HepG2 (cell line): ENCODE data around the gene NOP9. TPM values are rescaled to one million over a fixed set of nuclear protein-coding genes. Genes with fewer than 3 reads are reported as not detected.
A peak's percentile ranks its signal among the peaks of the same experiment; 100 is the strongest.

Source experiments
- ARNT2 ChIP-seq: sonication (generic); formaldehyde crosslinking; IDR thresholded peaks from 2 replicates; pipeline ENCODE4 v1.8.0; 2022; ENCODE audit warnings: mild to moderate bottlenecking, low read depth, missing genetic modification reagents, moderate library complexity
- BORCS8-MEF2B ChIP-seq: sonication (generic); formaldehyde crosslinking; IDR thresholded peaks from 2 replicates; pipeline ENCODE4 v1.8.0; 2022; ENCODE audit warnings: mild to moderate bottlenecking, missing genetic modification reagents
- CEBPB ChIP-seq: IDR thresholded peaks from 2 replicates; pipeline ENCODE4 v1.6.1; 2011; ENCODE audit warnings: low read depth, low read length, improper control_type of control experiment, borderline replicate concordance
- ETV6 ChIP-seq: sonication (generic); formaldehyde crosslinking; conservative IDR thresholded peaks from 2 replicates; pipeline ENCODE4 v1.4.0; 2020; ENCODE audit warnings: missing genetic modification reagents
- MIER2 ChIP-seq: IDR thresholded peaks from 2 replicates; pipeline ENCODE4 v1.6.1; 2016; ENCODE audit warnings: missing biosample characterization, missing genetic modification reagents
- SATB2 ChIP-seq: sonication (generic); formaldehyde crosslinking; IDR thresholded peaks from 2 replicates; pipeline ENCODE4 v1.5.0; 2020; ENCODE audit warnings: missing genetic modification reagents
- SNAPC2 ChIP-seq: sonication (generic); formaldehyde crosslinking; IDR thresholded peaks from 2 replicates; pipeline ENCODE4 v1.8.1; 2022; ENCODE audit warnings: mild to moderate bottlenecking, missing genetic modification reagents
- SP1 ChIP-seq, 2 experiments: fragments of 450-650 bp in 1 of 2; sonication (generic) in 1 of 2; formaldehyde crosslinking in 1 of 2; IDR thresholded peaks; 2 replicates each; pipeline versions ENCODE4 v1.4.0 to v1.6.1; 2016 to 2020; ENCODE audit warnings: missing genetic modification reagents in 1 of 2
- SRSF4 ChIP-seq: fragments of 200-400 bp; formaldehyde crosslinking; IDR thresholded peaks from one replicate; pipeline ENCODE4 v1.6.1; 2018; ENCODE audit warnings: mild to moderate bottlenecking, low read depth, low read length, moderate library complexity; ENCODE audit not compliant: poor library complexity, severe bottlenecking
- ZNF274 ChIP-seq: sonication (generic); formaldehyde crosslinking; IDR thresholded peaks from 2 replicates; pipeline ENCODE4 v1.5.1; 2020; ENCODE audit warnings: mild to moderate bottlenecking, missing genetic modification reagents
- ZNF432 ChIP-seq: sonication (generic); formaldehyde crosslinking; IDR thresholded peaks from 2 replicates; pipeline ENCODE4 v1.5.0; 2020; ENCODE audit warnings: missing genetic modification reagents, mild to moderate bottlenecking, borderline replicate concordance
- ZNF570 ChIP-seq: sonication (generic); formaldehyde crosslinking; IDR thresholded peaks from 2 replicates; pipeline ENCODE4 v1.4.0; 2020; ENCODE audit warnings: mild to moderate bottlenecking, missing genetic modification reagents, borderline replicate concordance
- ZNF598 ChIP-seq: sonication (generic); formaldehyde crosslinking; IDR thresholded peaks from 2 replicates; pipeline ENCODE4 v1.5.1; 2020; ENCODE audit warnings: mild to moderate bottlenecking, missing genetic modification reagents, borderline replicate concordance
- ZNF75D ChIP-seq: sonication (generic); formaldehyde crosslinking; IDR thresholded peaks from 2 replicates; pipeline ENCODE4 v1.8.1; 2023; ENCODE audit warnings: missing genetic modification reagents, mild to moderate bottlenecking, borderline replicate concordance
- ZNF850 ChIP-seq: sonication (generic); formaldehyde crosslinking; conservative IDR thresholded peaks from 2 replicates; pipeline ENCODE4 v1.9.0; 2021; ENCODE audit warnings: mild to moderate bottlenecking, missing genetic modification reagents
- polyA plus RNA-seq, 8 experiments: library from polyadenylated mRNA; depleted of rRNA in 3 of 8; stranded (reverse) in 7 of 8; unstranded in 1 of 8; fragments of >200 nt; fragmentation: Illumina TruSeq in 4 of 8; extraction: Trizol in 4 of 8; gene quantifications; 2 replicates each; pipeline versions ENCODE4 v1.2.1 to v1.2.3, GENCODE V29; 2011 to 2016; ENCODE audit warnings: low read depth in 4 of 8, missing spikeins in 1 of 8, mixed read lengths in 1 of 8; ENCODE audit not compliant: insufficient read depth in 1 of 8
- total RNA-seq, 5 experiments: library from RNA; depleted of rRNA; stranded (reverse); fragments of >200 nt; fragmentation: Illumina TruSeq; extraction: Trizol; gene quantifications; 2 replicates each; pipeline ENCODE4 v1.2.3, GENCODE V29; 2016; ENCODE audit warnings: low read depth in 1 of 5
- TF ChIP-seq, protein P1 (sequence below): sonication (generic); formaldehyde crosslinking; IDR thresholded peaks from 2 replicates; pipeline ENCODE4 v1.5.1; 2020; ENCODE audit warnings: missing genetic modification reagents, mild to moderate bottlenecking, borderline replicate concordance
- TF ChIP-seq, protein P2 (sequence below): sonication (generic); formaldehyde crosslinking; conservative IDR thresholded peaks from 2 replicates; pipeline ENCODE4 v1.8.0; 2022; ENCODE audit warnings: mild to moderate bottlenecking, moderate library complexity, missing genetic modification reagents
- TF ChIP-seq, protein P3 (sequence below): sonication (generic); formaldehyde crosslinking; conservative IDR thresholded peaks from 2 replicates; pipeline ENCODE4 v1.4.0; 2020; ENCODE audit warnings: mild to moderate bottlenecking, missing genetic modification reagents, moderate library complexity
- TF ChIP-seq, protein P4 (sequence below): sonication (generic); formaldehyde crosslinking; IDR thresholded peaks from 2 replicates; pipeline ENCODE4 v1.4.0; 2020; ENCODE audit warnings: missing genetic modification reagents, mild to moderate bottlenecking, borderline replicate concordance

Gene NOP9
- total and polyA plus RNA-seq, 2 of the 13 experiments (the other 11 are each of a cell fraction or from before 2014, with no cell fraction given) = 24.5 to 61.6 TPM

DNA sequence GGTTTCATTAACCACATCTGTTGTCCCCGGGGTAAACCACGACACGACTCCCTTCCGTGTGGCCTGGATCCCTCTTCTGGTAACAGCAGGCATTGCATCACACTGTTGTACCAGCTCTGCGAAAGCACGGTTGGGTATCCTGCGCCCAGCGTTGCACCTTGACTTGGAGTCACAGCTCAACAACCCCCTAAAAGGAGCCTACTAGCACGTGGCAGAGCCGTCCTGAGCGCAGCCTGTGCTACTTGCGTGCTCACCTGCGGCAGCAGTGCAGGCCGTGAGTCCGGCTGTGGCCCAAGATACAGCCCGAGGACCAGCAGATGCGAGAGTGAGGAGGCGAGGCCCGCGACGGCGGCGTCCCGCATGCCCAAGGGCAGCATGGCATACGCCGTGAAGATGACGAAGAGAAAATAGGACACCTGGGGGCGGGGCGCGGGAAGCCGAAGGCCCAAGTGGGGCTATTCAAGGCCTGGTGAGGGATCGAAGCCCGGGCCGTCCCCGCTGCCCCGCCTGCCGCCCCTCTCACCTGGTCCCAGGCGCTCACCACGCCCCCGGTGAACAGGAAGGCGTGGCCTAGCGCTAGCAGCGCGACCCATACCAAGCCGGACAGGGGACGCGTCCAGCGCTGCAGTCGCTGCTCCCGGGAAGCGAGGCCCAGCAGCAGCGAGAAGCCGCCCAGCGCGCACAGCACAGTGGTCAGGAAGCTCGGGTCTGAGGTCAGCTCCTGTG lies 32.8 kb downstream of the NOP9 start (continued):
- TF ChIP-seq, protein P1, sequence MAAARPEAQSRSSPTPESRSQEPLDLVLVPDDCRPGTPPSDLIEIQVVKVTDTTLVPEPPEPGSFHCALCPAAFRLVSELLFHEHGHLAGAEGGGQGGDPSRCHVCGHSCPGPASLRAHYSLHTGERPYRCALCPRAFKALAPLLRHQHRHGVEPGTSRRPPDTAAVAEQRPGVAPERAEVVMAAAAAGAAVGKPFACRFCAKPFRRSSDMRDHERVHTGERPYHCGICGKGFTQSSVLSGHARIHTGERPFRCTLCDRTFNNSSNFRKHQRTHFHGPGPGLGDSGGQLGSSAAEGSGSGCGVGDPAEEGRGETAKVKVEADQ (CRISPR knock-in tag) = peak; percentile 91
- TF ChIP-seq, protein P2, sequence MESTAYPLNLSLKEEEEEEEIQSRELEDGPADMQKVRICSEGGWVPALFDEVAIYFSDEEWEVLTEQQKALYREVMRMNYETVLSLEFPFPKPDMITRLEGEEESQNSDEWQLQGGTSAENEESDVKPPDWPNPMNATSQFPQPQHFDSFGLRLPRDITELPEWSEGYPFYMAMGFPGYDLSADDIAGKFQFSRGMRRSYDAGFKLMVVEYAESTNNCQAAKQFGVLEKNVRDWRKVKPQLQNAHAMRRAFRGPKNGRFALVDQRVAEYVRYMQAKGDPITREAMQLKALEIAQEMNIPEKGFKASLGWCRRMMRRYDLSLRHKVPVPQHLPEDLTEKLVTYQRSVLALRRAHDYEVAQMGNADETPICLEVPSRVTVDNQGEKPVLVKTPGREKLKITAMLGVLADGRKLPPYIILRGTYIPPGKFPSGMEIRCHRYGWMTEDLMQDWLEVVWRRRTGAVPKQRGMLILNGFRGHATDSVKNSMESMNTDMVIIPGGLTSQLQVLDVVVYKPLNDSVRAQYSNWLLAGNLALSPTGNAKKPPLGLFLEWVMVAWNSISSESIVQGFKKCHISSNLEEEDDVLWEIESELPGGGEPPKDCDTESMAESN (CRISPR knock-in tag) = peak; percentile 52; the same call in 1 of the 2 replicates
- TF ChIP-seq ETV6 (peak; percentile 86), ZNF570 (CRISPR knock-in tag) (peak; percentile 82; the same call in 1 of the 2 replicates), BORCS8-MEF2B (CRISPR knock-in tag) (peak; percentile 95), SRSF4 (no peak), SP1 (IDR thresholded peaks at IDR 0.05) (no peak), SP1 (CRISPR knock-in tag; IDR thresholded peaks at IDR 0.05) (peak; percentile 62; the same call in 1 of the 2 replicates), SATB2 (CRISPR knock-in tag) (no peak), SNAPC2 (CRISPR knock-in tag) (peak; percentile 55; the same call in 1 of the 2 replicates), ZNF598 (CRISPR knock-in tag) (peak; percentile 72), ARNT2 (peak; percentile 72; the same call in 1 of the 2 replicates), ZNF432 (no peak), ZNF850 (CRISPR knock-in tag) (no peak), ZNF75D (CRISPR knock-in tag) (no peak; the same call in 1 of the 2 replicates), MIER2 (0 out of 2 replicates have a peak, but pooled peaks have one; percentile 40), CEBPB (peak; percentile 99), ZNF274 (peak; percentile 99)
- TF ChIP-seq, protein P3, sequence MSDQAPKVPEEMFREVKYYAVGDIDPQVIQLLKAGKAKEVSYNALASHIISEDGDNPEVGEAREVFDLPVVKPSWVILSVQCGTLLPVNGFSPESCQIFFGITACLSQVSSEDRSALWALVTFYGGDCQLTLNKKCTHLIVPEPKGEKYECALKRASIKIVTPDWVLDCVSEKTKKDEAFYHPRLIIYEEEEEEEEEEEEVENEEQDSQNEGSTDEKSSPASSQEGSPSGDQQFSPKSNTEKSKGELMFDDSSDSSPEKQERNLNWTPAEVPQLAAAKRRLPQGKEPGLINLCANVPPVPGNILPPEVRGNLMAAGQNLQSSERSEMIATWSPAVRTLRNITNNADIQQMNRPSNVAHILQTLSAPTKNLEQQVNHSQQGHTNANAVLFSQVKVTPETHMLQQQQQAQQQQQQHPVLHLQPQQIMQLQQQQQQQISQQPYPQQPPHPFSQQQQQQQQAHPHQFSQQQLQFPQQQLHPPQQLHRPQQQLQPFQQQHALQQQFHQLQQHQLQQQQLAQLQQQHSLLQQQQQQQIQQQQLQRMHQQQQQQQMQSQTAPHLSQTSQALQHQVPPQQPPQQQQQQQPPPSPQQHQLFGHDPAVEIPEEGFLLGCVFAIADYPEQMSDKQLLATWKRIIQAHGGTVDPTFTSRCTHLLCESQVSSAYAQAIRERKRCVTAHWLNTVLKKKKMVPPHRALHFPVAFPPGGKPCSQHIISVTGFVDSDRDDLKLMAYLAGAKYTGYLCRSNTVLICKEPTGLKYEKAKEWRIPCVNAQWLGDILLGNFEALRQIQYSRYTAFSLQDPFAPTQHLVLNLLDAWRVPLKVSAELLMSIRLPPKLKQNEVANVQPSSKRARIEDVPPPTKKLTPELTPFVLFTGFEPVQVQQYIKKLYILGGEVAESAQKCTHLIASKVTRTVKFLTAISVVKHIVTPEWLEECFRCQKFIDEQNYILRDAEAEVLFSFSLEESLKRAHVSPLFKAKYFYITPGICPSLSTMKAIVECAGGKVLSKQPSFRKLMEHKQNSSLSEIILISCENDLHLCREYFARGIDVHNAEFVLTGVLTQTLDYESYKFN (CRISPR knock-in tag) = peak; percentile 55
- TF ChIP-seq, protein P4, sequence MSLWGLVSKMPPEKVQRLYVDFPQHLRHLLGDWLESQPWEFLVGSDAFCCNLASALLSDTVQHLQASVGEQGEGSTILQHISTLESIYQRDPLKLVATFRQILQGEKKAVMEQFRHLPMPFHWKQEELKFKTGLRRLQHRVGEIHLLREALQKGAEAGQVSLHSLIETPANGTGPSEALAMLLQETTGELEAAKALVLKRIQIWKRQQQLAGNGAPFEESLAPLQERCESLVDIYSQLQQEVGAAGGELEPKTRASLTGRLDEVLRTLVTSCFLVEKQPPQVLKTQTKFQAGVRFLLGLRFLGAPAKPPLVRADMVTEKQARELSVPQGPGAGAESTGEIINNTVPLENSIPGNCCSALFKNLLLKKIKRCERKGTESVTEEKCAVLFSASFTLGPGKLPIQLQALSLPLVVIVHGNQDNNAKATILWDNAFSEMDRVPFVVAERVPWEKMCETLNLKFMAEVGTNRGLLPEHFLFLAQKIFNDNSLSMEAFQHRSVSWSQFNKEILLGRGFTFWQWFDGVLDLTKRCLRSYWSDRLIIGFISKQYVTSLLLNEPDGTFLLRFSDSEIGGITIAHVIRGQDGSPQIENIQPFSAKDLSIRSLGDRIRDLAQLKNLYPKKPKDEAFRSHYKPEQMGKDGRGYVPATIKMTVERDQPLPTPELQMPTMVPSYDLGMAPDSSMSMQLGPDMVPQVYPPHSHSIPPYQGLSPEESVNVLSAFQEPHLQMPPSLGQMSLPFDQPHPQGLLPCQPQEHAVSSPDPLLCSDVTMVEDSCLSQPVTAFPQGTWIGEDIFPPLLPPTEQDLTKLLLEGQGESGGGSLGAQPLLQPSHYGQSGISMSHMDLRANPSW (CRISPR knock-in tag) = no peak
